Activated CD8-positive, alpha-beta memory T cell treated with anti-CD3 and anti-CD28 coated beads for 36 hours (primary cell): ENCODE measurements around the gene PCED1B. TPM values are rescaled to one million over a fixed set of nuclear protein-coding genes. Genes with fewer than 3 reads are reported as not detected.
"Not testable (repeated sequence)": the region's sequence is repeated elsewhere in the genome, so short reads cannot be mapped to it uniquely, and the experiment has no call there.

Experiments used
- CTCF ChIA-PET: fragments of 350-600 bp; sonication (Branson Sonifier 250); formaldehyde crosslinking; loops from one replicate; lab custom pipeline; 2021; ENCODE audit warnings: antibody characterized with exemption; lab: Charles Lee
- POLR2A ChIA-PET: fragments of 350-600 bp; sonication (Branson Sonifier 250); formaldehyde crosslinking; loops from one replicate; lab custom pipeline; 2021; ENCODE audit warnings: antibody characterized with exemption; lab: Charles Lee
- total RNA-seq, 2 experiments: library from RNA; stranded (reverse); gene quantifications; one replicate each; pipeline ENCODE4 v1.2.3, GENCODE V29; 2021

The PCED1B gene
- total RNA-seq, result 10 to 100 TPM; 79.8 to 86.5 TPM

GRCh38 chr12:47079468-47079980 is at the start of gene PCED1B, which contains the start of gene AMIGO2:
PCED1B (plus strand) TSS chr12:47079621; CDS start chr12:47235064, 155,443 bp downstream.
AMIGO2 (minus strand) TSS chr12:47079959; CDS start chr12:47079002, 957 bp downstream.
- CTCF ChIA-PET, result interaction anchor here (0.6 to 1.9 kb wide), 9 partner anchors 8 to 318 kb away, joined by 3 to 9 read pairs (median 4); no protein-coding TSS in a partner anchor
- POLR2A ChIA-PET, result interaction anchor here (0.8 to 3.1 kb wide), 6 partner anchors 46 to 202 kb away, joined by 3 to 21 read pairs (median 12); no protein-coding TSS in a partner anchor

GRCh38 chr12:47029903-47030302 is 49.5 kb upstream of the PCED1B start:
- ChIA-PET CTCF (no interaction called here), POLR2A (no interaction called here)

- ChIA-PET CTCF (interaction anchor here (0.6 to 2.9 kb wide), 12 partner anchors 9 to 365 kb away, joined by 3 to 10 read pairs (median 4); no protein-coding TSS in a partner anchor), POLR2A (no interaction called here)
These were observed 46.8 kb upstream of the PCED1B start for GRCh38 chr12:47032644-47033043.

GRCh38 chr12:47033081-47033480 is 46.3 kb upstream of the PCED1B start:
- ChIA-PET POLR2A (interaction anchor here (1.1 kb wide), 1 partner anchor 47 kb away, joined by 3 read pairs; the partner anchor contains the start of gene AMIGO2), CTCF (interaction anchor here (0.6 to 2.9 kb wide), 9 partner anchors 9 to 364 kb away, joined by 3 to 10 read pairs (median 4); no protein-coding TSS in a partner anchor)

GRCh38 chr12:47033789-47034555 is 45.4 kb upstream of the PCED1B start:
- POLR2A ChIA-PET, result interaction anchor here (1.1 kb wide), 1 partner anchor 46 kb away, joined by 3 read pairs; the partner anchor contains the start of gene AMIGO2
- CTCF ChIA-PET, result interaction anchor here (2.9 kb wide), 1 partner anchor 37 kb away, joined by 9 read pairs; no protein-coding TSS in a partner anchor

GRCh38 chr12:47034661-47035060 is 44.8 kb upstream of the PCED1B start:
- ChIA-PET CTCF (no interaction called here), POLR2A (no interaction called here)

GRCh38 chr12:47035484-47035883 is 43.9 kb upstream of the PCED1B start:
- CTCF ChIA-PET, result no interaction called here
- POLR2A ChIA-PET, result no interaction called here

GRCh38 chr12:47038270-47038748 is 41.1 kb upstream of the PCED1B start:
- CTCF ChIA-PET, result no interaction called here

GRCh38 chr12:47039079-47039478 is 40.3 kb upstream of the PCED1B start:
- ChIA-PET POLR2A (no interaction called here), CTCF (no interaction called here)

More at GRCh38 chr12:47038270-47038748, 41.1 kb upstream of the PCED1B start:
- POLR2A ChIA-PET, result no interaction called here

- CTCF ChIA-PET, result no interaction called here
- POLR2A ChIA-PET, result no interaction called here
These were observed 39.7 kb upstream of the PCED1B start for GRCh38 chr12:47039756-47040155.

GRCh38 chr12:47041327-47041726 is 38.1 kb upstream of the PCED1B start:
- ChIA-PET POLR2A (no interaction called here), CTCF (interaction anchor here (0.6 to 1.4 kb wide), 2 partner anchors 30 to 461 kb away, joined by 3 to 4 read pairs; no protein-coding TSS in a partner anchor)

GRCh38 chr12:47048541-47048940 is 30.9 kb upstream of the PCED1B start:
- ChIA-PET POLR2A (no interaction called here), CTCF (no interaction called here)

- CTCF ChIA-PET, POLR2A ChIA-PET: not testable (repeated sequence)
These were observed 28.1 kb upstream of the PCED1B start for GRCh38 chr12:47051291-47051690.

GRCh38 chr12:47052274-47052673 is 27.1 kb upstream of the PCED1B start:
- ChIA-PET CTCF (no interaction called here), POLR2A (no interaction called here)

- CTCF ChIA-PET, result no interaction called here
These were observed 25.5 kb upstream of the PCED1B start for GRCh38 chr12:47053961-47054360.

GRCh38 chr12:47054659-47055058 is 24.8 kb upstream of the PCED1B start:
- POLR2A ChIA-PET, result no interaction called here

More at GRCh38 chr12:47053961-47054360, 25.5 kb upstream of the PCED1B start:
- POLR2A ChIA-PET, result no interaction called here

GRCh38 chr12:47055856-47056255 is 23.6 kb upstream of the PCED1B start:
- CTCF ChIA-PET, POLR2A ChIA-PET: not testable (repeated sequence)

More at GRCh38 chr12:47054659-47055058, 24.8 kb upstream of the PCED1B start:
- CTCF ChIA-PET, result no interaction called here

- POLR2A ChIA-PET, CTCF ChIA-PET: not testable (repeated sequence)
These were observed 22.5 kb upstream of the PCED1B start for GRCh38 chr12:47056944-47057343.

- CTCF ChIA-PET, POLR2A ChIA-PET: not testable (repeated sequence)
These were observed 20.8 kb upstream of the PCED1B start for GRCh38 chr12:47058640-47059039.

- ChIA-PET CTCF (interaction anchor here (1.3 to 1.5 kb wide), 3 partner anchors 13 to 332 kb away, joined by 3 to 4 read pairs (median 4); no protein-coding TSS in a partner anchor), POLR2A (no interaction called here)
These were observed 13.9 kb upstream of the PCED1B start for GRCh38 chr12:47065546-47065945.
